Lower lobe of right lung (tissue), 2 donors: ENCODE measurements around the gene HPCAL1. TPM values are rescaled to one million over a fixed set of nuclear protein-coding genes. Genes with fewer than 3 reads are reported as not detected.

Experiments
- ATAC-seq, 2 donors: fragments of 200-7000 bp; cut with Tn5 transposase; one replicate each; pipeline ENCODE4 v1.9.1; 2020 to 2022; ENCODE audit warnings: mild to moderate bottlenecking in 2 of 2, moderate library complexity in 2 of 2
- DNase-seq: peaks from one replicate; pipeline ENCODE4 v3.0.0-alpha.2; 2020
- H3K27ac ChIP-seq: fragments of 200-600 bp; one replicate; pipeline ENCODE4 v1.8.0; 2022
- H3K27me3 ChIP-seq: fragments of 200-600 bp; one replicate; pipeline ENCODE4 v1.8.0; 2022; ENCODE audit warnings: low read depth
- H3K36me3 ChIP-seq: fragments of 200-600 bp; one replicate; pipeline ENCODE4 v1.8.0; 2022; ENCODE audit warnings: mild to moderate bottlenecking
- H3K4me1 ChIP-seq: fragments of 200-600 bp; one replicate; pipeline ENCODE4 v1.8.0; 2022
- H3K4me3 ChIP-seq: fragments of 200-600 bp; one replicate; pipeline ENCODE4 v1.8.0; 2022; ENCODE audit warnings: mild to moderate bottlenecking
- H3K9me3 ChIP-seq: fragments of 200-600 bp; one replicate; pipeline ENCODE4 v1.8.0; 2022
- CTCF ChIP-seq: fragments of 200-600 bp; IDR thresholded peaks from one replicate; pipeline ENCODE4 v1.8.0; 2022; ENCODE audit warnings: antibody characterized with exemption, mild to moderate bottlenecking
- intact Hi-C: fragments of 100-400 bp; cut with DNase I; formaldehyde crosslinking; loops from one replicate; pipeline ENCODE4 v1.11.0; 2022
- total RNA-seq: library from RNA; stranded (reverse); fragmentation: NEBNext Ultra II Directional; extraction: Animal tissue kit (Norgen Biotek cat#: 25700); gene quantifications from one replicate; pipeline ENCODE4 v1.2.1, GENCODE V29; 2021
- donor health status: DM: no; HTN: yes; CAD: no; lungs with severe emphysema.

Gene HPCAL1
- total RNA-seq, 1 donor from 2014 or later = 132 TPM

DNA sequence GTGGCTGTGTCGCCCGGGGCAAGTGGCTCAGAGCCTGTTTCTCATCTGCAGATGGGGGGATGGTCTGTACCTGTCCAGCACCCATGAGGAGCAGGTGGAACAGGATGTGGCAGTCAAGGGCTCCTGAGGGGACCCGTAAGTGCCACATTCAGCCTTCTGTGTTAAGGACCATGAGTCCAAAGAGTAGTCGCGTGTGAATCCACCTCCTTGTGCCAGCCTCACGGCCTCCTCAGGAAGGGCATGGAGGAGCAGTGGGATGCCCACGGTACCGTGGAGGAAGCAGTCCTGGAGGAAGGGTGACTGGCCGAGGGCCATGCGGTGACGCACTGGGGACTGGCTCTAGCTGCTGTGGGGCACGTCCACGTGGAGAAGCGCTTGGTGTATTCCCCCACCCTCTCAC, 84.3 kb downstream of the HPCAL1 start:
- ATAC-seq (peak; percentile 70 to 89), DNase-seq (peak; percentile 90)
- H3K9me3 ChIP-seq = no peaks in the 10 kb centered on the region
- H3K27ac ChIP-seq = peak overlapping the region; percentile 61
- no peaks in the 10 kb centered on the region for H3K27me3 ChIP-seq
- no peaks in the 10 kb centered on the region for H3K36me3 ChIP-seq
- H3K4me3 ChIP-seq = no peak overlapping the region
- intact Hi-C loops = no loop called here
- peaks cover 98% of the 10 kb centered on the region for H3K4me1 ChIP-seq
- TF ChIP-seq CTCF = no peak

- intact Hi-C loops = no loop called here
- Histone ChIP-seq H3K4me1 (peaks cover 97% of the 10 kb centered on the region), H3K27me3 (no peaks in the 10 kb centered on the region), H3K27ac (peak overlapping the region; percentile 25), H3K36me3 (no peaks in the 10 kb centered on the region), H3K9me3 (no peaks in the 10 kb centered on the region), H3K4me3 (no peak overlapping the region)
- ATAC-seq (no peak), DNase-seq (no peak)
- no peak for TF ChIP-seq CTCF
Measured at GRCh38 chr2:10388954-10389560, 86.4 kb downstream of the HPCAL1 start.

GRCh38 chr2:10389573-10389972, 86.9 kb downstream of the HPCAL1 start:
- peaks cover 92% of the 10 kb centered on the region for H3K4me1 ChIP-seq
- intact Hi-C loops = no loop called here
- no peak for DNase-seq
- H3K27ac ChIP-seq = peak overlapping the region; percentile 25
- H3K36me3 ChIP-seq = no peaks in the 10 kb centered on the region
- no peaks in the 10 kb centered on the region for H3K27me3 ChIP-seq
- no peaks in the 10 kb centered on the region for H3K9me3 ChIP-seq
- no peak for TF ChIP-seq CTCF
- H3K4me3 ChIP-seq = no peak overlapping the region
- ATAC-seq = peak; percentile 9 to 13

- intact Hi-C loops = no loop called here
- Histone ChIP-seq H3K4me3 (no peak overlapping the region), H3K36me3 (no peaks in the 10 kb centered on the region), H3K4me1 (peaks cover 87% of the 10 kb centered on the region), H3K27ac (peak overlapping the region; percentile 25), H3K9me3 (no peaks in the 10 kb centered on the region), H3K27me3 (no peaks in the 10 kb centered on the region)
- ATAC-seq (no peak), DNase-seq (no peak)
- no peak for TF ChIP-seq CTCF
Measured at GRCh38 chr2:10390369-10390801, 87.7 kb downstream of the HPCAL1 start.

DNA sequence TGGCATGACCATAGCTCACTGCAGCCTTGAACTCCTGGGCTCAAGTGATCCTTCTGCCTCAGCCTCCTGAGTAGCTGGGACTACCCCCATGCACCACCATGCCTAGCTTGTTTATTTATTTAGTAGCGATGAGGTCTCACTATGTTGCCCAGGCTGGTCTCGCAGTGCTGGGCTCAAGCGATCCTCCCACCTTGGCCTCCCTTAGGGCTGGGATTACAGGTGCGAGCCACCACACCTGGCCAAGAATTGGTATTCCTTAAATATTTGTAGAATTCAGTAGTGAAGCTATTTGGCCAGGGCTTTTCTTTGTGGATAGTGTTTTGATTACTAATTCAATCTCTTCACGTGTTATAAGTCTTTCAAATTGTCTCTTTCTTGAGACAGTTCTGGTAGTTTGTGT, 89.4 kb downstream of the HPCAL1 start:
- TF ChIP-seq CTCF = no peak
- H3K4me1 ChIP-seq = peaks cover 86% of the 10 kb centered on the region
- H3K27me3 ChIP-seq = no peaks in the 10 kb centered on the region
- ATAC-seq (no peak), DNase-seq (no peak)
- H3K9me3 ChIP-seq = no peaks in the 10 kb centered on the region
- H3K36me3 ChIP-seq = no peaks in the 10 kb centered on the region
- intact Hi-C loops = no loop called here
- H3K27ac ChIP-seq = no peak overlapping the region
- H3K4me3 ChIP-seq = no peak overlapping the region
